A549 (cell line): ENCODE data around the gene TMEM164. TPM values are rescaled to one million over a fixed set of nuclear protein-coding genes. Genes with fewer than 3 reads are reported as not detected.
A peak's percentile ranks its signal among the peaks of the same experiment; 100 is the strongest.

Experiments
- ATAC-seq, 2 experiments: fragments of 200-7000 bp in 1 of 2; fragments of >200 bp in 1 of 2; cut with Nextera tagmentation in 1 of 2; cut with Tn5 transposase in 1 of 2; 3 replicates each; pipeline versions ENCODE4 v1.8.0 to v1.9.1; 2018 to 2020; ENCODE audit warnings: mild to moderate bottlenecking in 1 of 2, moderate library complexity in 1 of 2
- CTCF ChIA-PET: fragments of 300-600 bp; sonication (Branson Sonifier 250); formaldehyde crosslinking; extraction: SDS; loops from one replicate; lab custom pipeline; 2021; ENCODE audit warnings: antibody characterized with exemption, inconsistent platforms; lab: Yijun Ruan, JAX
- POLR2A ChIA-PET: fragments of 350-600 bp; formaldehyde crosslinking; extraction: SDS; loops from one replicate; lab custom pipeline; 2021; ENCODE audit warnings: antibody characterized with exemption, inconsistent platforms; lab: Yijun Ruan, JAX
- DNase-seq, 2 experiments: peaks; one replicate each; pipeline versions ENCODE4 v3.0.0 to v3.0.0-alpha.2; 2011 to 2016; ENCODE audit warnings: low read depth in 1 of 2, low spot score in 1 of 2
- FAIRE-seq: peaks from 2 replicates; lab custom pipeline; 2011; peaks lifted over from hg19 to GRCh38; lab: Jason Lieb, UNC
- H3K27ac ChIP-seq, 2 experiments: fragments of >200 bp; sonication (Bioruptor Twin); formaldehyde crosslinking; 3 replicates each; pipeline ENCODE4 v1.5.1; 2016 to 2017
- H3K4me1 ChIP-seq: fragments of >200 bp; sonication (Bioruptor Twin); formaldehyde crosslinking; 3 replicates; pipeline ENCODE4 v1.6.1; 2016
- H3K4me2 ChIP-seq: fragments of >200 bp; sonication (Bioruptor Twin); formaldehyde crosslinking; 3 replicates; pipeline ENCODE4 v1.6.1; 2016
- H3K4me3 ChIP-seq: fragments of >200 bp; sonication (Bioruptor Twin); formaldehyde crosslinking; 3 replicates; pipeline ENCODE4 v1.5.1; 2016
- H3K9me3 ChIP-seq: fragments of >200 bp; sonication (Bioruptor Twin); formaldehyde crosslinking; 3 replicates; pipeline ENCODE4 v1.6.1; 2016
- CEBPB ChIP-seq, 2 experiments: fragments of >200 bp in 1 of 2; sonication (Bioruptor Twin) in 1 of 2; formaldehyde crosslinking in 1 of 2; IDR thresholded peaks; 2 replicates each; pipeline ENCODE4 v1.6.1; 2012 to 2016
- CHD2 ChIP-seq: fragments of 150-350 bp; IDR thresholded peaks from 2 replicates; pipeline ENCODE4 v1.6.1; 2014; ENCODE audit warnings: low read length; ENCODE audit not compliant: partially characterized antibody
- EHF ChIP-seq: fragments of 250-450 bp; sonication (Bioruptor Pico); IDR thresholded peaks from 2 replicates; pipeline ENCODE4 v1.5.0; 2020; ENCODE audit warnings: mild to moderate bottlenecking
- ESRRA ChIP-seq: fragments of 150-350 bp; IDR thresholded peaks from 2 replicates; pipeline ENCODE4 v1.6.1; 2014; ENCODE audit warnings: mild to moderate bottlenecking, low read length, borderline replicate concordance
- FOXS1 ChIP-seq: fragments of 250-450 bp; sonication (Bioruptor Pico); IDR thresholded peaks from 2 replicates; pipeline ENCODE4 v1.5.0; 2020; ENCODE audit warnings: mild to moderate bottlenecking, moderate library complexity
- GATA3 ChIP-seq: IDR thresholded peaks from 2 replicates; pipeline ENCODE4 v1.6.1; 2012; ENCODE audit warnings: borderline replicate concordance
- HOXA7 ChIP-seq: fragments of 250-450 bp; sonication (Bioruptor Pico); IDR thresholded peaks from 2 replicates; pipeline ENCODE4 v1.5.0; 2020; ENCODE audit warnings: mild to moderate bottlenecking, moderate library complexity
- HOXB13 ChIP-seq: fragments of 250-450 bp; sonication (Bioruptor Pico); IDR thresholded peaks from 2 replicates; pipeline ENCODE4 v1.5.0; 2020; ENCODE audit warnings: low read depth, mild to moderate bottlenecking, moderate library complexity
- JUN ChIP-seq, 2 experiments: fragments of >200 bp; sonication (Bioruptor Twin); formaldehyde crosslinking; IDR thresholded peaks; 2 replicates in 1 of 2; 3 replicates in 1 of 2; pipeline ENCODE4 v1.6.1; 2016 to 2017
- JUNB ChIP-seq: fragments of >200 bp; sonication (Bioruptor Twin); formaldehyde crosslinking; IDR thresholded peaks from 2 replicates; pipeline ENCODE4 v1.6.1; 2016
- KDM1A ChIP-seq: fragments of 200-600 bp; sonication (generic); IDR thresholded peaks from 2 replicates; pipeline ENCODE4 v1.6.1; 2016; ENCODE audit warnings: low read depth, mild to moderate bottlenecking
- KDM5A ChIP-seq: fragments of 200-600 bp; sonication (generic); IDR thresholded peaks from 2 replicates; pipeline ENCODE4 v1.6.1; 2016; ENCODE audit warnings: antibody characterized with exemption, mild to moderate bottlenecking
- MAFK ChIP-seq: fragments of 450-650 bp; IDR thresholded peaks from 2 replicates; pipeline ENCODE4 v1.6.1; 2014; ENCODE audit not compliant: partially characterized antibody
- MYC ChIP-seq: IDR thresholded peaks from 2 replicates; pipeline ENCODE4 v1.6.1; 2012; ENCODE audit warnings: mild to moderate bottlenecking, inconsistent platforms, low read length, improper control_type of control experiment, borderline replicate concordance
- POLR2A ChIP-seq: IDR thresholded peaks from 2 replicates; pipeline ENCODE4 v1.6.1; 2012; ENCODE audit warnings: mild to moderate bottlenecking, low read length
- POLR2AphosphoS2 ChIP-seq: conservative IDR thresholded peaks from 2 replicates; pipeline ENCODE4 v1.6.1; 2012; ENCODE audit warnings: low read length, improper control_type of control experiment, inconsistent platforms
- RAD21 ChIP-seq, 2 experiments: fragments of >200 bp in 1 of 2; sonication (Bioruptor Twin) in 1 of 2; formaldehyde crosslinking in 1 of 2; IDR thresholded peaks in 1 of 2; conservative IDR thresholded peaks in 1 of 2; 2 replicates in 1 of 2; 3 replicates in 1 of 2; pipeline ENCODE4 v1.6.1; 2012 to 2018; ENCODE audit warnings: inconsistent platforms in 1 of 2
- RARB ChIP-seq: fragments of 250-450 bp; sonication (Bioruptor Pico); IDR thresholded peaks from 2 replicates; pipeline ENCODE4 v1.8.0; 2021; ENCODE audit warnings: mild to moderate bottlenecking, moderate library complexity
- TP53 ChIP-seq: fragments of 250-450 bp; sonication (Bioruptor Pico); IDR thresholded peaks from 2 replicates; pipeline ENCODE4 v1.5.0; 2021; ENCODE audit warnings: mild to moderate bottlenecking, moderate library complexity
- ZSCAN20 ChIP-seq: fragments of 250-450 bp; sonication (Bioruptor Pico); IDR thresholded peaks from 2 replicates; pipeline ENCODE4 v1.8.0; 2022; ENCODE audit warnings: mild to moderate bottlenecking, moderate library complexity
- WGBS: methylation state at CpG from one replicate; pipeline ENCODE4 v1.1.6; 2017; ENCODE audit errors: missing lambda C conversion rate; 5-methylcytosine and 5-hydroxymethylcytosine counted together
- polyA plus RNA-seq, 4 experiments: library from polyadenylated mRNA; depleted of rRNA in 3 of 4; stranded (reverse); fragments of >200 nt; fragmentation: RNase III in 1 of 4; extraction: RNeasy Plus Mini Kit Qiagen cat#74134 plus additional on column Dnase treatment in 1 of 4; gene quantifications; 2 replicates in 3 of 4; 3 replicates in 1 of 4; pipeline ENCODE4 v1.2.3, GENCODE V29; 2011 to 2017
- TF ChIP-seq, protein P1 (sequence below): fragments of 250-450 bp; sonication (Bioruptor Pico); IDR thresholded peaks from 2 replicates; pipeline ENCODE4 v1.5.0; 2021; ENCODE audit warnings: mild to moderate bottlenecking, moderate library complexity, borderline replicate concordance
- TF ChIP-seq, protein P2 (sequence below): fragments of 250-450 bp; sonication (Bioruptor Pico); IDR thresholded peaks from 2 replicates; pipeline ENCODE4 v1.5.0; 2020; ENCODE audit warnings: low read depth, mild to moderate bottlenecking, moderate library complexity
- TF ChIP-seq, protein P3 (sequence below): IDR thresholded peaks from 2 replicates; pipeline ENCODE4 v1.6.1; 2012
- TF ChIP-seq, protein P4 (sequence below): fragments of 200-600 bp; sonication (generic); IDR thresholded peaks from 2 replicates; pipeline ENCODE4 v1.6.1; 2016; ENCODE audit warnings: antibody characterized with exemption, mild to moderate bottlenecking, moderate library complexity
- TF ChIP-seq, protein P5 (sequence below): fragments of 150-350 bp; IDR thresholded peaks from 2 replicates; pipeline ENCODE4 v1.6.1; 2014; ENCODE audit warnings: low read depth, mild to moderate bottlenecking, low read length
- TF ChIP-seq, protein P6 (sequence below): fragments of >200 bp; sonication (Bioruptor Twin); formaldehyde crosslinking; IDR thresholded peaks from 3 replicates; pipeline ENCODE4 v1.6.1; 2016
- TF ChIP-seq, protein P7 (sequence below): IDR thresholded peaks from 2 replicates; pipeline ENCODE4 v1.6.1; 2012
- TF ChIP-seq, protein P8 (sequence below): IDR thresholded peaks from 2 replicates; pipeline ENCODE4 v1.6.1; 2012; ENCODE audit warnings: low read depth, borderline replicate concordance

The TMEM164 gene
- polyA plus RNA-seq, 2 of the 4 experiments (the other 2 are of a cell fraction) = 32.0 to 43.7 TPM

DNA sequence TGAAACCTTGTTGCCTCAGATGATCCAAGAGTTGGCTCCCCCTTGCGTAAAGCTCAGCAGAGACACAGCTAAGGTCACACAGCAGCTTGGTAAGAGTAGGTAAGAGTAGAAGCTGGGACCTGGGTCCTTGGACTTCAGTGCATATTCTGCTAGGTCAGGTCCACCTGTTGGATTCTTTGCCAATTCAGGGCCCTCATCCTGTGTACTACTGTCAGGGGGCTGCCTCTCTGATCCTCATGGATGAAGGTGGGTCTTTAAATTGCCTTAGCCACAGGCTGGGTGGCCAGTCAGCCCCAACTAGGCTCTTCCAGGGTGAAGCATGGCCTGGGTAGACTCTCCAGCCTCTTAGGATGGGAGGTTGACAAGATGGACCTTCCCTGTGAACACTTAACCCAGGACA, 159.2 kb downstream of the TMEM164 start:
- Histone ChIP-seq H3K4me2 (no peak overlapping the region), H3K4me1 (peaks cover 24% of the 10 kb centered on the region)
- POLR2A ChIA-PET = no interaction called here

DNA sequence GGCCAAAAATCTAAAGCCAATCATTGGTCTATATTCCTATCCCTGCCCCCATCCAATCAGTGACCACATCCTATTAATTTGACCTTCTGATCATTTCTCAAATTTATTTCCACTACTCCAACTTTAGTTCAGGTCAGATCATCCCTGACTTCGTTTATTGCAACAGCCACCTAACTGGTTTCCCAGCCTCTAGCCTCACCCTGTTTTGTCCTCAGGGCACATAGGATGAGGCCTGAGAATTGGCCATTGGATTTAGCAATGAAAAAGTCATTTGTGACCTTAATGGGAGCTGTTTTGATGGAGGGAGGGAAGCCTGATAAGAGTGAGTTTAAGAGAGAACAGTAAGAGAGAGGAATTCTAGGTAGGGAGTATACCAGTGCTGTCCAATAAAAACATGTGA, 160.0 kb downstream of the TMEM164 start:
- FAIRE-seq (peak; percentile 84), DNase-seq (no peak), ATAC-seq (no peak)
- TF ChIP-seq ZSCAN20 (CRISPR knock-in tag) (no peak), JUNB (no peak), HOXA7 (CRISPR knock-in tag) (no peak), CEBPB (IDR thresholded peaks at IDR 0.05) (no peak), ESRRA (no peak), POLR2AphosphoS2 (no peak), KDM5A (no peak), MAFK (no peak), POLR2A (no peak), KDM1A (no peak), GATA3 (no peak), EHF (CRISPR knock-in tag) (no peak), HOXB13 (CRISPR knock-in tag) (no peak), CHD2 (no peak)
- TF ChIP-seq, protein P1, sequence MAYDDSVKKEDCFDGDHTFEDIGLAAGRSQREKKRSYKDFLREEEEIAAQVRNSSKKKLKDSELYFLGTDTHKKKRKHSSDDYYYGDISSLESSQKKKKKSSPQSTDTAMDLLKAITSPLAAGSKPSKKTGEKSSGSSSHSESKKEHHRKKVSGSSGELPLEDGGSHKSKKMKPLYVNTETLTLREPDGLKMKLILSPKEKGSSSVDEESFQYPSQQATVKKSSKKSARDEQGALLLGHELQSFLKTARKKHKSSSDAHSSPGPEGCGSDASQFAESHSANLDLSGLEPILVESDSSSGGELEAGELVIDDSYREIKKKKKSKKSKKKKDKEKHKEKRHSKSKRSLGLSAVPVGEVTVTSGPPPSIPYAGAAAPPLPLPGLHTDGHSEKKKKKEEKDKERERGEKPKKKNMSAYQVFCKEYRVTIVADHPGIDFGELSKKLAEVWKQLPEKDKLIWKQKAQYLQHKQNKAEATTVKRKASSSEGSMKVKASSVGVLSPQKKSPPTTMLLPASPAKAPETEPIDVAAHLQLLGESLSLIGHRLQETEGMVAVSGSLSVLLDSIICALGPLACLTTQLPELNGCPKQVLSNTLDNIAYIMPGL = no peak
- TF ChIP-seq, protein P2, sequence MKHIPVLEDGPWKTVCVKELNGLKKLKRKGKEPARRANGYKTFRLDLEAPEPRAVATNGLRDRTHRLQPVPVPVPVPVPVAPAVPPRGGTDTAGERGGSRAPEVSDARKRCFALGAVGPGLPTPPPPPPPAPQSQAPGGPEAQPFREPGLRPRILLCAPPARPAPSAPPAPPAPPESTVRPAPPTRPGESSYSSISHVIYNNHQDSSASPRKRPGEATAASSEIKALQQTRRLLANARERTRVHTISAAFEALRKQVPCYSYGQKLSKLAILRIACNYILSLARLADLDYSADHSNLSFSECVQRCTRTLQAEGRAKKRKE = no peak
- TF ChIP-seq, protein P3, sequence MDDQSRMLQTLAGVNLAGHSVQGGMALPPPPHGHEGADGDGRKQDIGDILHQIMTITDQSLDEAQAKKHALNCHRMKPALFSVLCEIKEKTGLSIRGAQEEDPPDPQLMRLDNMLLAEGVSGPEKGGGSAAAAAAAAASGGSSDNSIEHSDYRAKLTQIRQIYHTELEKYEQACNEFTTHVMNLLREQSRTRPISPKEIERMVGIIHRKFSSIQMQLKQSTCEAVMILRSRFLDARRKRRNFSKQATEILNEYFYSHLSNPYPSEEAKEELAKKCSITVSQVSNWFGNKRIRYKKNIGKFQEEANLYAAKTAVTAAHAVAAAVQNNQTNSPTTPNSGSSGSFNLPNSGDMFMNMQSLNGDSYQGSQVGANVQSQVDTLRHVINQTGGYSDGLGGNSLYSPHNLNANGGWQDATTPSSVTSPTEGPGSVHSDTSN = no peak
- TF ChIP-seq, protein P4, sequence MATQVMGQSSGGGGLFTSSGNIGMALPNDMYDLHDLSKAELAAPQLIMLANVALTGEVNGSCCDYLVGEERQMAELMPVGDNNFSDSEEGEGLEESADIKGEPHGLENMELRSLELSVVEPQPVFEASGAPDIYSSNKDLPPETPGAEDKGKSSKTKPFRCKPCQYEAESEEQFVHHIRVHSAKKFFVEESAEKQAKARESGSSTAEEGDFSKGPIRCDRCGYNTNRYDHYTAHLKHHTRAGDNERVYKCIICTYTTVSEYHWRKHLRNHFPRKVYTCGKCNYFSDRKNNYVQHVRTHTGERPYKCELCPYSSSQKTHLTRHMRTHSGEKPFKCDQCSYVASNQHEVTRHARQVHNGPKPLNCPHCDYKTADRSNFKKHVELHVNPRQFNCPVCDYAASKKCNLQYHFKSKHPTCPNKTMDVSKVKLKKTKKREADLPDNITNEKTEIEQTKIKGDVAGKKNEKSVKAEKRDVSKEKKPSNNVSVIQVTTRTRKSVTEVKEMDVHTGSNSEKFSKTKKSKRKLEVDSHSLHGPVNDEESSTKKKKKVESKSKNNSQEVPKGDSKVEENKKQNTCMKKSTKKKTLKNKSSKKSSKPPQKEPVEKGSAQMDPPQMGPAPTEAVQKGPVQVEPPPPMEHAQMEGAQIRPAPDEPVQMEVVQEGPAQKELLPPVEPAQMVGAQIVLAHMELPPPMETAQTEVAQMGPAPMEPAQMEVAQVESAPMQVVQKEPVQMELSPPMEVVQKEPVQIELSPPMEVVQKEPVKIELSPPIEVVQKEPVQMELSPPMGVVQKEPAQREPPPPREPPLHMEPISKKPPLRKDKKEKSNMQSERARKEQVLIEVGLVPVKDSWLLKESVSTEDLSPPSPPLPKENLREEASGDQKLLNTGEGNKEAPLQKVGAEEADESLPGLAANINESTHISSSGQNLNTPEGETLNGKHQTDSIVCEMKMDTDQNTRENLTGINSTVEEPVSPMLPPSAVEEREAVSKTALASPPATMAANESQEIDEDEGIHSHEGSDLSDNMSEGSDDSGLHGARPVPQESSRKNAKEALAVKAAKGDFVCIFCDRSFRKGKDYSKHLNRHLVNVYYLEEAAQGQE = no peak
- TF ChIP-seq, protein P5, sequence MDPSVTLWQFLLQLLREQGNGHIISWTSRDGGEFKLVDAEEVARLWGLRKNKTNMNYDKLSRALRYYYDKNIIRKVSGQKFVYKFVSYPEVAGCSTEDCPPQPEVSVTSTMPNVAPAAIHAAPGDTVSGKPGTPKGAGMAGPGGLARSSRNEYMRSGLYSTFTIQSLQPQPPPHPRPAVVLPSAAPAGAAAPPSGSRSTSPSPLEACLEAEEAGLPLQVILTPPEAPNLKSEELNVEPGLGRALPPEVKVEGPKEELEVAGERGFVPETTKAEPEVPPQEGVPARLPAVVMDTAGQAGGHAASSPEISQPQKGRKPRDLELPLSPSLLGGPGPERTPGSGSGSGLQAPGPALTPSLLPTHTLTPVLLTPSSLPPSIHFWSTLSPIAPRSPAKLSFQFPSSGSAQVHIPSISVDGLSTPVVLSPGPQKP = no peak
- TF ChIP-seq, protein P6, sequence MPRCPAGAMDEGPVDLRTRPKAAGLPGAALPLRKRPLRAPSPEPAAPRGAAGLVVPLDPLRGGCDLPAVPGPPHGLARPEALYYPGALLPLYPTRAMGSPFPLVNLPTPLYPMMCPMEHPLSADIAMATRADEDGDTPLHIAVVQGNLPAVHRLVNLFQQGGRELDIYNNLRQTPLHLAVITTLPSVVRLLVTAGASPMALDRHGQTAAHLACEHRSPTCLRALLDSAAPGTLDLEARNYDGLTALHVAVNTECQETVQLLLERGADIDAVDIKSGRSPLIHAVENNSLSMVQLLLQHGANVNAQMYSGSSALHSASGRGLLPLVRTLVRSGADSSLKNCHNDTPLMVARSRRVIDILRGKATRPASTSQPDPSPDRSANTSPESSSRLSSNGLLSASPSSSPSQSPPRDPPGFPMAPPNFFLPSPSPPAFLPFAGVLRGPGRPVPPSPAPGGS = no peak
- Histone ChIP-seq H3K4me3 (no peak overlapping the region), H3K9me3 (no peaks in the 10 kb centered on the region), H3K4me1 (peaks cover 29% of the 10 kb centered on the region), H3K4me2 (0 out of 3 replicates have a peak overlapping the region, but pooled peaks have one; percentile 25), H3K27ac (no peak overlapping the region; a peak in 1 of 6 replicates)
- ChIA-PET CTCF (interaction anchor here (1.6 to 34.7 kb wide), 3 partner anchors 16 to 251 kb away, joined by 4 to 848 read pairs (median 5); no protein-coding TSS in a partner anchor), POLR2A (no interaction called here)
- WGBS = 45% methylated on average over 1 of the region's 1 CpG

More for the DNA sequence above, 159.2 kb downstream of the TMEM164 start:
- 100% methylated on average over 1 of the region's 1 CpG for WGBS
- FAIRE-seq = no peak
- H3K27ac ChIP-seq = peak overlapping the region in 1 of 2 experiments; percentile 13; a peak in 1 of 6 replicates
- ATAC-seq = no peak
- no peaks in the 10 kb centered on the region for H3K9me3 ChIP-seq
- no peak overlapping the region for H3K4me3 ChIP-seq
- TF ChIP-seq RARB (CRISPR knock-in tag) (no peak), KDM5A (no peak), RAD21 (conservative IDR thresholded peaks at IDR 0.05 in 1 of 2, IDR thresholded peaks at IDR 0.05 in 1 of 2) (no peak), MYC (no peak), GATA3 (no peak), HOXB13 (CRISPR knock-in tag) (no peak), JUN (IDR thresholded peaks at IDR 0.05) (no peak), TP53 (no peak), JUNB (no peak), FOXS1 (no peak), EHF (CRISPR knock-in tag) (no peak), POLR2AphosphoS2 (no peak)
- TF ChIP-seq, protein P7, sequence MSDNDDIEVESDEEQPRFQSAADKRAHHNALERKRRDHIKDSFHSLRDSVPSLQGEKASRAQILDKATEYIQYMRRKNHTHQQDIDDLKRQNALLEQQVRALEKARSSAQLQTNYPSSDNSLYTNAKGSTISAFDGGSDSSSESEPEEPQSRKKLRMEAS = no peak
- TF ChIP-seq, protein P8, sequence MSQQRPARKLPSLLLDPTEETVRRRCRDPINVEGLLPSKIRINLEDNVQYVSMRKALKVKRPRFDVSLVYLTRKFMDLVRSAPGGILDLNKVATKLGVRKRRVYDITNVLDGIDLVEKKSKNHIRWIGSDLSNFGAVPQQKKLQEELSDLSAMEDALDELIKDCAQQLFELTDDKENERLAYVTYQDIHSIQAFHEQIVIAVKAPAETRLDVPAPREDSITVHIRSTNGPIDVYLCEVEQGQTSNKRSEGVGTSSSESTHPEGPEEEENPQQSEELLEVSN = no peak
- CTCF ChIA-PET = interaction anchor here (0.9 to 34.7 kb wide), 6 partner anchors 9 to 251 kb away, joined by 4 to 848 read pairs (median 10); no protein-coding TSS in a partner anchor
- no peak for DNase-seq
